PC-3 (cell line): ENCODE results near the gene CPA1. TPM values are rescaled to one million over a fixed set of nuclear protein-coding genes. Genes with fewer than 3 reads are reported as not detected.

Experiments used
- ATAC-seq: fragments of 200-7000 bp; cut with Tn5 transposase; 2 replicates; pipeline ENCODE4 v1.9.1; 2020; ENCODE audit warnings: mild to moderate bottlenecking, moderate library complexity
- BruUV-seq: library from RNA; stranded (reverse); fragments of 400-500 nt; replicated peaks from 2 replicates; lab custom pipeline; 2021; lab: Mats Ljungman, UMichigan
- CTCF ChIA-PET: fragments of 300-600 bp; sonication (Branson Sonifier 250); formaldehyde crosslinking; loops from one replicate; lab custom pipeline; 2022; ENCODE audit warnings: antibody characterized with exemption; lab: Charles Lee
- POLR2A ChIA-PET: fragments of 300-600 bp; sonication (Branson Sonifier 250); formaldehyde crosslinking; loops from one replicate; lab custom pipeline; 2022; ENCODE audit warnings: antibody characterized with exemption; ENCODE audit not compliant: unreplicated experiment; lab: Charles Lee
- DNase-seq: peaks from one replicate; pipeline ENCODE4 v3.0.0-alpha.2; 2015
- H2AFZ ChIP-seq: fragments of 300-600 bp; sonication (generic); 2 replicates; pipeline ENCODE4 v1.6.0; 2016; ENCODE audit warnings: antibody characterized with exemption, low read length
- H3F3A ChIP-seq: fragments of 300-600 bp; sonication (generic); one replicate; pipeline ENCODE4 v1.6.0; 2017; ENCODE audit warnings: antibody characterized with exemption, low read length, control low read depth, mild to moderate bottlenecking; ENCODE audit not compliant: unreplicated experiment
- H3K27ac ChIP-seq: fragments of 300-600 bp; sonication (generic); 2 replicates; pipeline ENCODE4 v1.5.1; 2016; ENCODE audit warnings: mild to moderate bottlenecking, low read length
- H3K27me3 ChIP-seq: fragments of 300-600 bp; sonication (generic); 2 replicates; pipeline ENCODE4 v1.6.1; 2016; ENCODE audit warnings: low read length, mixed read lengths
- H3K36me3 ChIP-seq: fragments of 300-600 bp; sonication (generic); 2 replicates; pipeline ENCODE4 v1.6.1; 2016; ENCODE audit warnings: low read depth, mixed run types, low read length, mixed read lengths
- H3K4me1 ChIP-seq: fragments of 300-600 bp; sonication (generic); 2 replicates; pipeline ENCODE4 v1.5.1; 2016; ENCODE audit warnings: low read length; ENCODE audit not compliant: insufficient read depth
- H3K4me2 ChIP-seq: fragments of 300-600 bp; sonication (generic); 2 replicates; pipeline ENCODE4 v1.6.0; 2016; ENCODE audit warnings: low read length
- H3K4me3 ChIP-seq: fragments of 300-600 bp; sonication (generic); 2 replicates; pipeline ENCODE4 v1.5.1; 2016; ENCODE audit warnings: mild to moderate bottlenecking, low read length, mixed read lengths
- H3K79me2 ChIP-seq: fragments of 300-600 bp; sonication (generic); 2 replicates; pipeline ENCODE4 v1.6.1; 2017; ENCODE audit warnings: low read length, mixed read lengths
- H3K9ac ChIP-seq: fragments of 300-600 bp; sonication (generic); 2 replicates; pipeline ENCODE4 v1.6.0; 2016; ENCODE audit warnings: mild to moderate bottlenecking, low read length
- H3K9me2 ChIP-seq: fragments of 300-600 bp; sonication (generic); replicated peaks from 2 replicates; pipeline ENCODE4 v1.6.1; 2016; ENCODE audit warnings: mixed run types, low read length, mixed read lengths
- H3K9me3 ChIP-seq: fragments of 300-600 bp; sonication (generic); 2 replicates; pipeline ENCODE4 v1.6.1; 2016; ENCODE audit warnings: low read length, mixed read lengths
- H4K20me1 ChIP-seq: fragments of 300-600 bp; sonication (generic); 2 replicates; pipeline ENCODE4 v1.6.1; 2016; ENCODE audit warnings: low read length, mixed read lengths
- CTCF ChIP-seq: fragments of 300-600 bp; sonication (generic); conservative IDR thresholded peaks from 2 replicates; pipeline ENCODE4 v1.5.1; 2017; ENCODE audit warnings: antibody characterized with exemption, low read depth, mild to moderate bottlenecking, low read length
- EZH2 ChIP-seq: fragments of 300-600 bp; sonication (generic); IDR thresholded peaks from one replicate; pipeline ENCODE4 v1.6.1; 2017; ENCODE audit warnings: antibody characterized with exemption, mild to moderate bottlenecking, low read length; ENCODE audit not compliant: unreplicated experiment
- EZH2phosphoT487 ChIP-seq: fragments of 300-600 bp; sonication (generic); IDR thresholded peaks from 2 replicates; pipeline ENCODE4 v1.6.1; 2018; ENCODE audit warnings: mild to moderate bottlenecking, antibody characterized with exemption, low read length, borderline replicate concordance
- intact Hi-C: fragments of 100-400 bp; cut with micrococcal nuclease; formaldehyde crosslinking; loops from 2 replicates; pipeline ENCODE4 v1.9.0; 2023
- total RNA-seq: library from RNA; depleted of rRNA; stranded (reverse); fragments of >200 nt; gene quantifications from 2 replicates; pipeline ENCODE4 v1.2.3, GENCODE V29; 2014

The CPA1 gene
- total RNA-seq, 1 experiment from 2014 or later = not detected

DNA sequence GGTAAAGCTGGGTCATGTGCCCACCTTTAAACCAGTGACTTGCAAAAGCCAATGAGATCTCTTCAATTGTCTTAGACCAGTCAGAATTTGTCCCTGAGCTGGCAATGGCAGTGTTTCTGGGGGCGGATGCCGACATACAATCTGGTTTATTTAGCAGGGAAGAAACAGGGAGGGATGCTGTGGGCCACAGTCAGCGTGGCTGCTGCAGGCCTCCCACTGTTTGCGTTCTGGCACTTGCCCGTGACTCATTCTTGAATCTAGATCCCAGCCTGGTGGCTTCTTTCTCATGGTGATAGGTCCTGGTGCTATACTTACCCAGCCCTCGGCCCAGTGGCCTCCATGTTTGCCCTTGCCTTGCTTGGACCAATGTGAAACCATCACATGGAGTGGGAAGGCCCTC lies 3.1 kb upstream of the CPA1 start:
- Histone ChIP-seq H3K9ac (no peak overlapping the region), H3K9me3 (no peaks in the 10 kb centered on the region), H3K4me3 (no peak overlapping the region), H3K4me2 (no peak overlapping the region), H4K20me1 (no peaks in the 10 kb centered on the region), H3K27me3 (no peaks in the 10 kb centered on the region), H2AFZ (no peak overlapping the region), H3K36me3 (no peaks in the 10 kb centered on the region), H3K79me2 (no peaks in the 10 kb centered on the region), H3K9me2 (no peaks in the 10 kb centered on the region), H3K27ac (no peak overlapping the region), H3K4me1 (no peaks in the 10 kb centered on the region), H3F3A (no peaks in the 10 kb centered on the region)
- CTCF ChIA-PET = interaction anchor here (0.6 kb wide), 1 partner anchor 84 kb away, joined by 3 read pairs; the partner anchor contains the start of gene CPA4
- TF ChIP-seq EZH2phosphoT487 (no peak), CTCF (no peak), EZH2 (no peak)
- BruUV-seq = no TSS peak
- DNase-seq = no peak
- intact Hi-C loops = no loop called here
- ATAC-seq = no peak
- POLR2A ChIA-PET = no interaction called here

DNA sequence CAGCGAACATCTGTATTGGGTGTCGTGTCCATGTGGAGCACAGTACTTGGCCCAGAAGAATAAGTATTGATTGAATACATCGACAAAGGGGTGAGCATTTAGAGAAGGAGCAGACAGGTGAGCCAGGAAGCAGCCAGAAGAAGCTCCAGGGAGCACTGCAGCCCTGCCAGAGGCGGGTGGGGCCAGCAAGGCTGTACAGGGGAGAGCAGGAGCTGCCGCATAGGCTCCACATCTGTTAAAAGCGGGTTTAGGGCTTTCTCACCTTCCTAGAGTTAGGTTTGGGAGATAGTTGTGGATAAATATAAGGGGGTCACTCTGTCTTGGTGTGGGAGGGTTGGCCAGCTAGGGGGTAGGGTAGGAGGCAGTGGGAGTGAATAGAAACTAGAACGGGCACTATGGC lies 1.3 kb upstream of the CPA1 start:
- no peaks in the 10 kb centered on the region for H3K36me3 ChIP-seq
- no peak for ATAC-seq

More for the DNA sequence above, 1.3 kb upstream of the CPA1 start:
- H3K9me3 ChIP-seq = no peaks in the 10 kb centered on the region
- H3K27me3 ChIP-seq = no peaks in the 10 kb centered on the region
- H3K27ac ChIP-seq = no peak overlapping the region
- no peak for DNase-seq
- no peaks in the 10 kb centered on the region for H3K79me2 ChIP-seq
- ChIA-PET CTCF (no interaction called here), POLR2A (interaction anchor here (0.7 kb wide), 1 partner anchor 745 kb away, joined by 4 read pairs; no protein-coding TSS in a partner anchor)
- no peak for TF ChIP-seq EZH2phosphoT487
- no peak for TF ChIP-seq CTCF
- TF ChIP-seq EZH2 = no peak
- no peak overlapping the region for H2AFZ ChIP-seq
- no peaks in the 10 kb centered on the region for H3F3A ChIP-seq
- H3K4me3 ChIP-seq = no peak overlapping the region
- H3K4me1 ChIP-seq = no peaks in the 10 kb centered on the region
- no peaks in the 10 kb centered on the region for H3K9me2 ChIP-seq
- intact Hi-C loops = no loop called here
- no peaks in the 10 kb centered on the region for H4K20me1 ChIP-seq
- BruUV-seq = no TSS peak
- no peak overlapping the region for H3K9ac ChIP-seq
- H3K4me2 ChIP-seq = no peak overlapping the region
